H9 (cell line): Measurements from ENCODE around the gene ZSCAN5C. TPM values are rescaled to one million over a fixed set of nuclear protein-coding genes. Genes with fewer than 3 reads are reported as not detected.
"Not testable (repeated sequence)": the region's sequence is repeated elsewhere in the genome, so short reads cannot be mapped to it uniquely, and the experiment has no call there.

Experiments used
- DNase-seq: peaks from one replicate; pipeline ENCODE4 v3.0.0-alpha.2; 2017
- H2AFZ ChIP-seq: one replicate; pipeline ENCODE4 v1.6.1; 2013; ENCODE audit warnings: mild to moderate bottlenecking, low read length, control low read depth, moderate library complexity
- H2AK5ac ChIP-seq: 2 replicates; pipeline ENCODE4 v1.6.1; 2013; ENCODE audit warnings: low read length, control low read depth, mixed read lengths; ENCODE audit not compliant: insufficient read length
- H2BK120ac ChIP-seq: one replicate; pipeline ENCODE4 v1.6.1; 2013; ENCODE audit warnings: low read depth, mild to moderate bottlenecking, low read length, control low read depth, inconsistent platforms; ENCODE audit not compliant: poor library complexity, severe bottlenecking
- H2BK12ac ChIP-seq: 2 replicates; pipeline ENCODE4 v1.6.1; 2013; ENCODE audit warnings: low read length, control low read depth, mixed read lengths, low read depth; ENCODE audit not compliant: insufficient read length
- H2BK15ac ChIP-seq: 2 replicates; pipeline ENCODE4 v1.6.1; 2013; ENCODE audit warnings: low read depth, low read length, control low read depth
- H2BK20ac ChIP-seq: one replicate; pipeline ENCODE4 v1.6.1; 2013; ENCODE audit warnings: low read depth, mild to moderate bottlenecking, low read length, control low read depth, inconsistent platforms; ENCODE audit not compliant: poor library complexity, severe bottlenecking
- H2BK5ac ChIP-seq: 2 replicates; pipeline ENCODE4 v1.6.1; 2013; ENCODE audit warnings: low read length, control low read depth, mixed read lengths; ENCODE audit not compliant: insufficient read length
- H3K14ac ChIP-seq: 2 replicates; pipeline ENCODE4 v1.6.1; 2013; ENCODE audit warnings: low read length, control low read depth; ENCODE audit not compliant: insufficient read depth
- H3K18ac ChIP-seq: 2 replicates; pipeline ENCODE4 v1.6.1; 2013; ENCODE audit warnings: low read depth, mild to moderate bottlenecking, mixed read lengths, low read length, control low read depth; ENCODE audit not compliant: insufficient read length
- H3K23ac ChIP-seq: 2 replicates; pipeline ENCODE4 v1.6.1; 2013; ENCODE audit warnings: low read length, control low read depth, mixed read lengths, low read depth; ENCODE audit not compliant: insufficient read length
- H3K23me2 ChIP-seq: 2 replicates; pipeline ENCODE4 v1.6.1; 2013; ENCODE audit warnings: low read depth, mild to moderate bottlenecking, mixed read lengths, low read length, control low read depth; ENCODE audit not compliant: insufficient read length, poor library complexity, severe bottlenecking
- H3K27ac ChIP-seq: 2 replicates; pipeline ENCODE4 v1.5.1; 2013; ENCODE audit warnings: low read length, control low read depth, mixed read lengths, low read depth; ENCODE audit not compliant: insufficient read length
- H3K27me3 ChIP-seq: 2 replicates; pipeline ENCODE4 v1.6.1; 2013; ENCODE audit warnings: low read length, control low read depth, inconsistent platforms; ENCODE audit not compliant: insufficient read depth
- H3K4ac ChIP-seq: 2 replicates; pipeline ENCODE4 v1.6.1; 2013; ENCODE audit warnings: low read depth, mild to moderate bottlenecking, control low read depth, inconsistent platforms, low read length, moderate library complexity
- H3K4me1 ChIP-seq: 2 replicates; pipeline ENCODE4 v1.6.1; 2013; ENCODE audit warnings: low read length, control low read depth, inconsistent platforms; ENCODE audit not compliant: insufficient read depth
- H3K4me2 ChIP-seq: 2 replicates; pipeline ENCODE4 v1.6.1; 2013; ENCODE audit warnings: low read length, control low read depth, mixed read lengths; ENCODE audit not compliant: insufficient read length, insufficient read depth
- H3K56ac ChIP-seq: 2 replicates; pipeline ENCODE4 v1.6.1; 2013; ENCODE audit warnings: low read depth, mild to moderate bottlenecking, mixed read lengths, low read length, control low read depth; ENCODE audit not compliant: insufficient read length
- H3K79me1 ChIP-seq: 2 replicates; pipeline ENCODE4 v1.6.1; 2013; ENCODE audit warnings: low read depth, mild to moderate bottlenecking, moderate library complexity, low read length, control low read depth, inconsistent platforms; ENCODE audit not compliant: insufficient read depth, poor library complexity, severe bottlenecking
- H3K79me2 ChIP-seq: 2 replicates; pipeline ENCODE4 v1.6.1; 2013; ENCODE audit warnings: low read length, control low read depth, inconsistent platforms; ENCODE audit not compliant: insufficient read depth
- H3K9ac ChIP-seq: 2 replicates; pipeline ENCODE4 v1.6.1; 2013; ENCODE audit warnings: low read length, control low read depth, mixed read lengths; ENCODE audit not compliant: insufficient read length; ENCODE audit errors: extremely low read depth
- H3K9me3 ChIP-seq: one replicate; pipeline ENCODE4 v1.6.1; 2013; ENCODE audit warnings: low read depth, low read length, inconsistent platforms; ENCODE audit not compliant: control insufficient read depth
- H3T11ph ChIP-seq: one replicate; pipeline ENCODE4 v1.6.1; 2013; ENCODE audit warnings: mild to moderate bottlenecking, low read length, control low read depth, inconsistent platforms
- H4K20me1 ChIP-seq: one replicate; pipeline ENCODE4 v1.6.1; 2013; ENCODE audit not compliant: control insufficient read depth, insufficient read length, insufficient read depth
- H4K5ac ChIP-seq: 2 replicates; pipeline ENCODE4 v1.6.1; 2013; ENCODE audit warnings: low read depth, mild to moderate bottlenecking, mixed read lengths, low read length, control low read depth; ENCODE audit not compliant: insufficient read length
- H4K8ac ChIP-seq: replicated peaks from 2 replicates; pipeline ENCODE4 v1.6.1; 2013; ENCODE audit warnings: low read length, control low read depth, mixed read lengths, low read depth; ENCODE audit not compliant: insufficient read length
- H4K91ac ChIP-seq: 2 replicates; pipeline ENCODE4 v1.6.1; 2013; ENCODE audit warnings: low read depth, mild to moderate bottlenecking, moderate library complexity, mixed read lengths, low read length, control low read depth; ENCODE audit not compliant: insufficient read length
- H3K27ac Mint-ChIP-seq, 3 experiments: 2 replicates in 2 of 3; 3 replicates in 1 of 3; pipeline ENCODE4 v1.8.0; 2020 to 2021; ENCODE audit warnings: mixed read lengths in 3 of 3, mild to moderate bottlenecking in 1 of 3, moderate library complexity in 1 of 3
- H3K27me3 Mint-ChIP-seq: 2 replicates; pipeline ENCODE4 v1.8.0; 2021; ENCODE audit warnings: low read depth, mild to moderate bottlenecking, moderate library complexity, mixed read lengths
- H3K36me3 Mint-ChIP-seq, 3 experiments: 2 replicates in 2 of 3; 3 replicates in 1 of 3; pipeline ENCODE4 v1.8.0; 2020 to 2021; ENCODE audit warnings: low read depth in 3 of 3, mixed read lengths in 3 of 3; ENCODE audit not compliant: insufficient read depth in 1 of 3
- H3K4me1 Mint-ChIP-seq, 2 experiments: 2 replicates each; pipeline ENCODE4 v1.8.0; 2020; ENCODE audit warnings: mixed read lengths in 2 of 2
- H3K4me3 Mint-ChIP-seq, 2 experiments: 2 replicates in 1 of 2; 3 replicates in 1 of 2; pipeline ENCODE4 v1.8.0; 2020 to 2021; ENCODE audit warnings: mild to moderate bottlenecking in 2 of 2, mixed read lengths in 2 of 2, moderate library complexity in 1 of 2
- H3K9me3 Mint-ChIP-seq, 2 experiments: 2 replicates in 1 of 2; 3 replicates in 1 of 2; pipeline ENCODE4 v1.8.0; 2020; ENCODE audit warnings: mild to moderate bottlenecking in 2 of 2, mixed read lengths in 2 of 2, moderate library complexity in 1 of 2
- CTCF ChIP-seq: fragments of 200-600 bp; sonication (generic); conservative IDR thresholded peaks from 3 replicates; pipeline ENCODE4 v1.8.0; 2021; ENCODE audit warnings: antibody characterized with exemption, mild to moderate bottlenecking
- WGBS: extraction: QIAGEN DNeasy Blood & Tissue Kit; methylation state at CpG from one replicate; pipeline ENCODE4 v1.1.7; 2013; ENCODE audit warnings: missing lambda C conversion rate, low lambda C conversion rate, mixed read lengths; ENCODE audit not compliant: insufficient read length; ENCODE audit errors: extremely low coverage; 5-methylcytosine and 5-hydroxymethylcytosine counted together
- total RNA-seq: library from RNA; stranded (reverse); gene quantifications from 2 replicates; pipeline ENCODE4 v1.2.1, GENCODE V29; 2021

Gene ZSCAN5C
- total RNA-seq, 1 experiment from 2014 or later = not detected

- Mint-ChIP-seq H3K27ac (no peak overlapping the region), H3K27me3 (peaks cover 27% of the 10 kb centered on the region), H3K4me3 (no peak overlapping the region), H3K36me3 (peaks cover 0 to 2% (median 0%) of the 10 kb centered on the region in 3 experiments; a peak in 1 of 7 replicates), H3K4me1 (no peaks in the 10 kb centered on the region), H3K9me3 (peaks cover 7 to 55% of the 10 kb centered on the region in 2 experiments; a peak in 4 of 5 replicates)
- no peak overlapping the region for H3K14ac ChIP-seq
- H3K23me2 ChIP-seq = no peaks in the 10 kb centered on the region
- no peak overlapping the region for H3K9ac ChIP-seq
- no peak for DNase-seq
- no peak overlapping the region for H2BK12ac ChIP-seq
- H2BK5ac ChIP-seq = no peak overlapping the region
- H2AK5ac ChIP-seq = no peak overlapping the region
- H3K23ac ChIP-seq = no peak overlapping the region
- H4K20me1 ChIP-seq = no peaks in the 10 kb centered on the region
- H3K9me3 ChIP-seq = no peaks in the 10 kb centered on the region
- no peak overlapping the region for H3T11ph ChIP-seq
- WGBS = no CpG with 5 or more reads among the region's 12 CpGs
- H3K27me3 ChIP-seq = no peaks in the 10 kb centered on the region
- H3K4ac ChIP-seq = no peak overlapping the region
- no peak overlapping the region for H2BK120ac ChIP-seq
- no peak overlapping the region for H3K18ac ChIP-seq
- H2BK15ac ChIP-seq = no peak overlapping the region
- no peaks in the 10 kb centered on the region for H3K79me2 ChIP-seq
- no peak overlapping the region for H3K27ac ChIP-seq
- H3K4me2 ChIP-seq = no peak overlapping the region
- H3K56ac ChIP-seq = no peak overlapping the region
- H2AFZ ChIP-seq = no peak overlapping the region
- H4K91ac ChIP-seq = no peak overlapping the region
- H4K5ac ChIP-seq = no peak overlapping the region
- no peaks in the 10 kb centered on the region for H3K79me1 ChIP-seq
- no peaks in the 10 kb centered on the region for H3K4me1 ChIP-seq
- TF ChIP-seq CTCF = no peak
- H4K8ac ChIP-seq = no peak overlapping the region
- H2BK20ac ChIP-seq = no peak overlapping the region
Measured at GRCh38 chr19:56209091-56209490, 7.0 kb downstream of the ZSCAN5C start.

GRCh38 chr19:56210036-56210435 is 8.0 kb downstream of the ZSCAN5C start:
- H3K23me2 ChIP-seq, H4K5ac ChIP-seq, H2AFZ ChIP-seq, H2BK120ac ChIP-seq, DNase-seq, H3K27me3 ChIP-seq, H2BK15ac ChIP-seq, H2BK5ac ChIP-seq, H3K27ac Mint-ChIP-seq, H3K9ac ChIP-seq, H3K27ac ChIP-seq, H4K20me1 ChIP-seq, H3K79me2 ChIP-seq, H3K4me1 Mint-ChIP-seq, H3K4me2 ChIP-seq, H2AK5ac ChIP-seq, H3K14ac ChIP-seq, H2BK12ac ChIP-seq, H2BK20ac ChIP-seq, H3K4ac ChIP-seq, H3K18ac ChIP-seq, H4K8ac ChIP-seq, H3K4me1 ChIP-seq, H3K23ac ChIP-seq, H4K91ac ChIP-seq, H3K56ac ChIP-seq, H3K9me3 ChIP-seq, H3T11ph ChIP-seq, H3K79me1 ChIP-seq, H3K36me3 Mint-ChIP-seq, H3K4me3 Mint-ChIP-seq: not testable (repeated sequence)
- peaks cover 7 to 64% of the 10 kb centered on the region in 2 experiments; a peak in 4 of 5 replicates for H3K9me3 Mint-ChIP-seq
- no CpG with 5 or more reads among the region's 9 CpGs for whole genome bisulfite sequencing
- peaks cover 24% of the 10 kb centered on the region for H3K27me3 Mint-ChIP-seq
